Thoracic aorta (tissue), 2 donors: ENCODE measurements around the gene ASTN2. TPM values are rescaled to one million over a fixed set of nuclear protein-coding genes. Genes with fewer than 3 reads are reported as not detected.
A peak's percentile ranks its signal among the peaks of the same experiment; 100 is the strongest.

ENCODE experiments used
- ATAC-seq: fragments of 150-250 bp; one replicate; pipeline ENCODE4 v1.8.0; 2017; ENCODE audit warnings: low read depth; ENCODE audit not compliant: insufficient number of reproducible peaks, low FRiP score
- DNase-seq: peaks from one replicate; pipeline ENCODE4 v3.0.0-alpha.2; 2020; ENCODE audit warnings: low spot score
- H3K27ac ChIP-seq, 2 donors: fragments of 200-600 bp; sonication (generic); 1 replicate in 1 of 2; 2 replicates in 1 of 2; pipeline ENCODE4 v1.5.1; 2016; ENCODE audit warnings: mild to moderate bottlenecking in 2 of 2, moderate library complexity in 2 of 2
- H3K27me3 ChIP-seq: fragments of 200-600 bp; sonication (generic); replicated peaks from 2 replicates; pipeline ENCODE4 v1.6.0; 2016; ENCODE audit warnings: mild to moderate bottlenecking; ENCODE audit not compliant: insufficient read depth
- H3K36me3 ChIP-seq: fragments of 200-600 bp; sonication (generic); one replicate; pipeline ENCODE4 v1.5.1; 2016
- H3K4me1 ChIP-seq, 2 donors: fragments of 200-600 bp; sonication (generic); 1 replicate in 1 of 2; 2 replicates in 1 of 2; pipeline versions ENCODE4 v1.5.1 to v1.6.0; 2016; ENCODE audit warnings: low read depth in 2 of 2, mild to moderate bottlenecking in 1 of 2; ENCODE audit not compliant: control insufficient read depth in 1 of 2
- H3K4me3 ChIP-seq: fragments of 200-600 bp; sonication (generic); 2 replicates; pipeline ENCODE4 v1.5.1; 2016; ENCODE audit warnings: mild to moderate bottlenecking
- H3K9me3 ChIP-seq: fragments of 200-600 bp; sonication (generic); 2 replicates; pipeline ENCODE4 v1.5.1; 2016
- total RNA-seq, 2 donors: library from RNA; depleted of rRNA; stranded (reverse); fragments of >200 nt; gene quantifications; one replicate each; pipeline versions ENCODE4 v1.1.0 to v1.2.3, GENCODE V29; 2016
- TF ChIP-seq, protein P1 (sequence below): fragments of 200-600 bp; sonication (generic); IDR thresholded peaks from one replicate; pipeline ENCODE4 v1.5.1; 2019; ENCODE audit warnings: antibody characterized with exemption

Gene ASTN2, protein sequence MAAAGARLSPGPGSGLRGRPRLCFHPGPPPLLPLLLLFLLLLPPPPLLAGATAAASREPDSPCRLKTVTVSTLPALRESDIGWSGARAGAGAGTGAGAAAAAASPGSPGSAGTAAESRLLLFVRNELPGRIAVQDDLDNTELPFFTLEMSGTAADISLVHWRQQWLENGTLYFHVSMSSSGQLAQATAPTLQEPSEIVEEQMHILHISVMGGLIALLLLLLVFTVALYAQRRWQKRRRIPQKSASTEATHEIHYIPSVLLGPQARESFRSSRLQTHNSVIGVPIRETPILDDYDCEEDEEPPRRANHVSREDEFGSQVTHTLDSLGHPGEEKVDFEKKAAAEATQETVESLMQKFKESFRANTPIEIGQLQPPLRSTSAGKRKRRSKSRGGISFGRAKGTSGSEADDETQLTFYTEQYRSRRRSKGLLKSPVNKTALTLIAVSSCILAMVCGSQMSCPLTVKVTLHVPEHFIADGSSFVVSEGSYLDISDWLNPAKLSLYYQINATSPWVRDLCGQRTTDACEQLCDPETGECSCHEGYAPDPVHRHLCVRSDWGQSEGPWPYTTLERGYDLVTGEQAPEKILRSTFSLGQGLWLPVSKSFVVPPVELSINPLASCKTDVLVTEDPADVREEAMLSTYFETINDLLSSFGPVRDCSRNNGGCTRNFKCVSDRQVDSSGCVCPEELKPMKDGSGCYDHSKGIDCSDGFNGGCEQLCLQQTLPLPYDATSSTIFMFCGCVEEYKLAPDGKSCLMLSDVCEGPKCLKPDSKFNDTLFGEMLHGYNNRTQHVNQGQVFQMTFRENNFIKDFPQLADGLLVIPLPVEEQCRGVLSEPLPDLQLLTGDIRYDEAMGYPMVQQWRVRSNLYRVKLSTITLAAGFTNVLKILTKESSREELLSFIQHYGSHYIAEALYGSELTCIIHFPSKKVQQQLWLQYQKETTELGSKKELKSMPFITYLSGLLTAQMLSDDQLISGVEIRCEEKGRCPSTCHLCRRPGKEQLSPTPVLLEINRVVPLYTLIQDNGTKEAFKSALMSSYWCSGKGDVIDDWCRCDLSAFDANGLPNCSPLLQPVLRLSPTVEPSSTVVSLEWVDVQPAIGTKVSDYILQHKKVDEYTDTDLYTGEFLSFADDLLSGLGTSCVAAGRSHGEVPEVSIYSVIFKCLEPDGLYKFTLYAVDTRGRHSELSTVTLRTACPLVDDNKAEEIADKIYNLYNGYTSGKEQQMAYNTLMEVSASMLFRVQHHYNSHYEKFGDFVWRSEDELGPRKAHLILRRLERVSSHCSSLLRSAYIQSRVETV (N-terminal part only)
- total RNA-seq, result 1 to 10 TPM; 6.8 to 7.1 TPM

- TF ChIP-seq, protein P1, sequence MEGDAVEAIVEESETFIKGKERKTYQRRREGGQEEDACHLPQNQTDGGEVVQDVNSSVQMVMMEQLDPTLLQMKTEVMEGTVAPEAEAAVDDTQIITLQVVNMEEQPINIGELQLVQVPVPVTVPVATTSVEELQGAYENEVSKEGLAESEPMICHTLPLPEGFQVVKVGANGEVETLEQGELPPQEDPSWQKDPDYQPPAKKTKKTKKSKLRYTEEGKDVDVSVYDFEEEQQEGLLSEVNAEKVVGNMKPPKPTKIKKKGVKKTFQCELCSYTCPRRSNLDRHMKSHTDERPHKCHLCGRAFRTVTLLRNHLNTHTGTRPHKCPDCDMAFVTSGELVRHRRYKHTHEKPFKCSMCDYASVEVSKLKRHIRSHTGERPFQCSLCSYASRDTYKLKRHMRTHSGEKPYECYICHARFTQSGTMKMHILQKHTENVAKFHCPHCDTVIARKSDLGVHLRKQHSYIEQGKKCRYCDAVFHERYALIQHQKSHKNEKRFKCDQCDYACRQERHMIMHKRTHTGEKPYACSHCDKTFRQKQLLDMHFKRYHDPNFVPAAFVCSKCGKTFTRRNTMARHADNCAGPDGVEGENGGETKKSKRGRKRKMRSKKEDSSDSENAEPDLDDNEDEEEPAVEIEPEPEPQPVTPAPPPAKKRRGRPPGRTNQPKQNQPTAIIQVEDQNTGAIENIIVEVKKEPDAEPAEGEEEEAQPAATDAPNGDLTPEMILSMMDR, result no peak
Measured at GRCh38 chr9:117414906-117415331, at the start of gene ASTN2. Gene ASTN2, minus strand, starts transcription at chr9:117415057. Its CDS starts 119 bp downstream, at chr9:117414938.

GRCh38 chr9:117462861-117463260 lies 48.0 kb upstream of the ASTN2 start:
- ATAC-seq (no peak), DNase-seq (no peak)
- H3K27ac ChIP-seq, result no peak overlapping the region
- H3K9me3 ChIP-seq, result no peaks in the 10 kb centered on the region
- no peaks in the 10 kb centered on the region for H3K27me3 ChIP-seq
- no peaks in the 10 kb centered on the region for H3K36me3 ChIP-seq
- no peaks in the 10 kb centered on the region for H3K4me1 ChIP-seq
- TF ChIP-seq, protein P1, result no peak
- H3K4me3 ChIP-seq, result no peak overlapping the region

More at GRCh38 chr9:117414906-117415331, at the start of gene ASTN2:
- peaks cover 0 to 31% of the 10 kb centered on the region in 2 donors for H3K4me1 ChIP-seq
- H3K36me3 ChIP-seq, result no peaks in the 10 kb centered on the region
- H3K9me3 ChIP-seq, result no peaks in the 10 kb centered on the region
- peak within 1 kb of the TSS; percentile 71 for H3K4me3 ChIP-seq
- no peak for DNase-seq
- no peaks in the 10 kb centered on the region for H3K27me3 ChIP-seq
- H3K27ac ChIP-seq, result no peak within 1 kb of the TSS
- no peak for ATAC-seq

DNA sequence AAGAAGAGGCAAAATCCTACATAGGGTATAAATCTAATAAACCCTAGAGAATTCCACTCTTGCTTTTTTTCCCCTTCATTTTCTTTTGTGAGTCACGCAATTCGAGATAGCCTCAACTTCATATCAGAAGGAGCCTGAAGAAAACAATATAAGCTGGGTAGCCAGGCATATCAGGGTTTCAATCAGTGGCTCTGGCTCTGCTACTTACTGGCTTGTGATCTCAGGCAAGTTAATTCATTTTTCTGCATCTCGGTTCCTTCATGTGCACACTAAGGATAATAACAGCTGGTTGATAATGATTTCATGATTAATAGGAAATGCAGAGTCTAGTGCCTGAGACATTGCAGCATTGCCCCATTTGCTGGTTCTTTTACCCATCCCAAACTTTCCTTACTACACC lies 46.5 kb upstream of the ASTN2 start:
- H3K4me3 ChIP-seq, result no peak overlapping the region
- no peaks in the 10 kb centered on the region for H3K4me1 ChIP-seq
- H3K36me3 ChIP-seq, result no peaks in the 10 kb centered on the region
- H3K27me3 ChIP-seq, result no peaks in the 10 kb centered on the region
- no peaks in the 10 kb centered on the region for H3K9me3 ChIP-seq
- ATAC-seq (no peak), DNase-seq (no peak)
- H3K27ac ChIP-seq, result no peak overlapping the region
- TF ChIP-seq, protein P1, result no peak

- Histone ChIP-seq H3K4me3 (no peak overlapping the region), H3K9me3 (no peaks in the 10 kb centered on the region), H3K36me3 (no peaks in the 10 kb centered on the region), H3K27ac (no peak overlapping the region), H3K4me1 (no peaks in the 10 kb centered on the region), H3K27me3 (no peaks in the 10 kb centered on the region)
- no peak for DNase-seq
- ATAC-seq, result no peak
- TF ChIP-seq, protein P1, result no peak
Measured at GRCh38 chr9:117460743-117461142, 45.9 kb upstream of the ASTN2 start.
